ENCODE results near the gene ADAMTS15. TPM values are rescaled to one million over a fixed set of nuclear protein-coding genes. Genes with fewer than 3 reads are reported as not detected.

Gene ADAMTS15
- total RNA-seq, 1 donor from 2014 or later = 1.2 TPM

- H3K27me3 Mint-ChIP-seq = peaks cover 8% of the 10 kb centered on the region
- no peaks in the 10 kb centered on the region for H3K36me3 Mint-ChIP-seq (ENCODE audit: insufficient read depth)
- H3K4me3 Mint-ChIP-seq (ENCODE audit: low read depth) = no peak overlapping the region
- H3K27ac Mint-ChIP-seq = no peak overlapping the region
- H3K4me1 Mint-ChIP-seq (ENCODE audit: low read depth) = peaks cover 5% of the 10 kb centered on the region
- H3K9me3 Mint-ChIP-seq (ENCODE audit: low read depth) = no peaks in the 10 kb centered on the region
- no peak for TF ChIP-seq CTCF (IDR thresholded peaks at IDR 0.05; ENCODE audit: unreplicated experiment)
- no peak for DNase-seq (ENCODE audit: low spot score, unreplicated experiment)
These were observed 25.4 kb downstream of the ADAMTS15 start for GRCh38 chr11:130473795-130474377.

- no peak for TF ChIP-seq CTCF (IDR thresholded peaks at IDR 0.05; ENCODE audit: unreplicated experiment)
- Mint-ChIP-seq H3K4me3 (ENCODE audit: low read depth) (no peak overlapping the region), H3K27ac (no peak overlapping the region), H3K27me3 (peaks cover 8% of the 10 kb centered on the region), H3K36me3 (ENCODE audit: insufficient read depth) (no peaks in the 10 kb centered on the region), H3K4me1 (ENCODE audit: low read depth) (peaks cover 5% of the 10 kb centered on the region), H3K9me3 (ENCODE audit: low read depth) (no peaks in the 10 kb centered on the region)
- no peak for DNase-seq (ENCODE audit: low spot score, unreplicated experiment)
These were observed 26.4 kb downstream of the ADAMTS15 start for GRCh38 chr11:130474637-130475400.

DNA sequence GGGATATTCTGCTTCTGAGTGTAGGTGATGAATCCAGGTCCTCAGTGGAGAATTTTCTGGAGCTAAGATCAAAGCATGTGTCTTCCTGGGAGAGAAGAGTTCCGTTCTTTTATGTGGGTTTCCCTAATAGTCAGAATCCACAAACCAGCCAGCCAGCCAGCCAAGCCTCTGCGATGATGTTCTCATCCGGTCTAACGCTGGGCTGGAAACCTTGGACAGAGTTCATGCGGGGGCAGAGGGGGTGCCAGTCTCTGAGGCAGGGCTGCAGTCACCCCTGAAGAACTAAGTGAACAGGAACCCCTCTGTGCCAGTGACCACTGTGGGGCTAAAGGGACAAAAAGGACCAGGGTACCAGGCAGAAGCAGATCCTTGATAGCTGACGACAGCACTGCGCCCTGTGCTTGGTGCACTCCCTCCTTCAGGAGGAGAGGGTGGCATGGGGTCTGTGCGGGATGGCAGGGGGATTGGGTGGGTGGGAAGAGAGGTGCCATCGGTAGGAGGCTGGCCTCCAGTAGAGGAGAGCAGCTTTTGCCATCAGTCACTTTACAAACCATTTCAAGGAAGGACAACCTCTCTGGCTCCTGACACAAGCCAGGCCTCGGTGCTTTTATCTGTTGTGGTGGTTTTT is 27.1 kb downstream of the ADAMTS15 start:
- H3K4me1 Mint-ChIP-seq (ENCODE audit: low read depth) = peaks cover 5% of the 10 kb centered on the region
- no peak for DNase-seq (ENCODE audit: low spot score, unreplicated experiment)
- no peak for TF ChIP-seq CTCF (IDR thresholded peaks at IDR 0.05; ENCODE audit: unreplicated experiment)
- H3K27me3 Mint-ChIP-seq = peaks cover 8% of the 10 kb centered on the region
- H3K4me3 Mint-ChIP-seq (ENCODE audit: low read depth) = no peak overlapping the region
- H3K27ac Mint-ChIP-seq = no peak overlapping the region
- H3K9me3 Mint-ChIP-seq (ENCODE audit: low read depth) = no peaks in the 10 kb centered on the region
- H3K36me3 Mint-ChIP-seq (ENCODE audit: insufficient read depth) = no peaks in the 10 kb centered on the region

DNA sequence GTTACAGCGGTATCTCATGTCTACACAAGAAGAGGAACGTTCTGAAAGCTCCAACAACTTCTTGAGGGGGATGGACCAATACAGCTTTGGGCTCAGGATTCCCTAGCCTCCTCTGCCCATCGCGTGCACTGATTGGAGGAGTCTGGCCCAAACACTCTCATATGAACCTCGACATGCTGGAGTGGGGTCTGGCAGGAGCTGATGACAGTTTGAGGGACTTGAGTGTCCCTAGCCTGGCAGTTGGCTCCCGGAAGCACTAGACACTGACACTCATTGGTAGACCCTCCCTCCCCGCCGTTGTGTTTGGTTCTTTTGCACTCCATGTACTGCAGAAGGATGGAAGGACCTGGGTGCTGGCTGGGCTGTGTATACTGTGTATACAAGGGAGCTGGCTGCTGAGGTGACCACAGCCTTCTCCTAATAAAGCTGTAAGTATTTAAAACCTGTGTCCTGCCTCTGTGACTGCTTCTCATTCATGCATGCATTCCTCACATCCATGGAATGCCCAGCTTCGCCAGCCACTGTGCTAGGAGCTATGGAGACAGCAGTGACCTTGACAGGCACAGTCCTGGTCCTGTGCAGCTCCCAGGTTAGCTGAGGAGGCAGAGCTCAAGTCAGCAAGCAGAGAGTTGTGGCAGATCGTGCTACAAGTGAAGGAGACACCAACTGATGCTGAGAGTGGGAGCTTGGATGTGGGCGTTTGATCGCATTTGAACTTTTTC is 27.9 kb downstream of the ADAMTS15 start:
- H3K27me3 Mint-ChIP-seq = peaks cover 8% of the 10 kb centered on the region
- no peak overlapping the region for H3K4me3 Mint-ChIP-seq (ENCODE audit: low read depth)
- no peak for DNase-seq (ENCODE audit: low spot score, unreplicated experiment)
- H3K36me3 Mint-ChIP-seq (ENCODE audit: insufficient read depth) = no peaks in the 10 kb centered on the region
- H3K9me3 Mint-ChIP-seq (ENCODE audit: low read depth) = no peaks in the 10 kb centered on the region
- H3K4me1 Mint-ChIP-seq (ENCODE audit: low read depth) = peaks cover 5% of the 10 kb centered on the region
- TF ChIP-seq CTCF (IDR thresholded peaks at IDR 0.05; ENCODE audit: unreplicated experiment) = no peak
- H3K27ac Mint-ChIP-seq = no peak overlapping the region

GRCh38 chr11:130476922-130477491 is 28.6 kb downstream of the ADAMTS15 start:
- Mint-ChIP-seq H3K4me1 (ENCODE audit: low read depth) (peaks cover 5% of the 10 kb centered on the region), H3K4me3 (ENCODE audit: low read depth) (no peak overlapping the region), H3K27ac (no peak overlapping the region), H3K36me3 (ENCODE audit: insufficient read depth) (no peaks in the 10 kb centered on the region), H3K9me3 (ENCODE audit: low read depth) (no peaks in the 10 kb centered on the region), H3K27me3 (peaks cover 8% of the 10 kb centered on the region)
- DNase-seq (ENCODE audit: low spot score, unreplicated experiment) = no peak
- no peak for TF ChIP-seq CTCF (IDR thresholded peaks at IDR 0.05; ENCODE audit: unreplicated experiment)
